ENCODE data around the gene KCNIP4. TPM values are rescaled to one million over a fixed set of nuclear protein-coding genes. Genes with fewer than 3 reads are reported as not detected.

Gene KCNIP4
- total and polyA plus RNA-seq, 10 of the 15 experiments (the other 5 are each of a cell fraction or from before 2014, with no cell fraction given) = 0.03 to 0.23 (median 0.13) TPM; not detected in 7

GRCh38 chr4:21090094-21090666 lies 858.4 kb downstream of the KCNIP4 start:
- Histone ChIP-seq H3K9me3 (replicated peaks; ENCODE audit: control insufficient read depth, insufficient read depth, low read length) (no peaks in the 10 kb centered on the region), H3K4me2 (ENCODE audit: control insufficient read depth, insufficient read depth) (no peak overlapping the region), H3K27me3 (replicated peaks in 1 of 2; ENCODE audit: control insufficient read depth in 2 of 2, insufficient read depth in 2 of 2, low read length in 1 of 2) (no peaks in the 10 kb centered on the region), H3K36me3 (ENCODE audit: control insufficient read depth in 2 of 2, insufficient read depth in 2 of 2, low read length in 1 of 2) (no peaks in the 10 kb centered on the region), H3K79me2 (ENCODE audit: control insufficient read depth, insufficient read depth, low read length) (no peaks in the 10 kb centered on the region), H2AFZ (ENCODE audit: control insufficient read depth, low read depth, low read length) (no peak overlapping the region), H3K4me1 (ENCODE audit: control insufficient read depth, insufficient read depth, low read length) (no peaks in the 10 kb centered on the region), H3K4me3 (no peak overlapping the region), H4K20me1 (ENCODE audit: control insufficient read depth, insufficient read depth) (no peaks in the 10 kb centered on the region), H3K27ac (ENCODE audit: control insufficient read depth, insufficient read depth) (no peak overlapping the region), H3K9ac (ENCODE audit: control insufficient read depth, insufficient read depth, low read length) (no peak overlapping the region)
- no TSS peak for BruUV-seq (replicated peaks)
- SMC1A ChIA-PET (ENCODE audit: uncharacterized antibody, unreplicated experiment) = interaction anchor here (2.4 kb wide), 1 partner anchor 12 kb away, joined by 8 read pairs; no protein-coding TSS in a partner anchor
- peak; percentile 54 for ATAC-seq
- CTCF ChIA-PET = interaction anchor here (1.5 kb wide), 1 partner anchor 12 kb away, joined by 3 read pairs; no protein-coding TSS in a partner anchor
- DNase-seq (ENCODE audit: low read depth, low spot score) = no peak
- POLR2A ChIA-PET = no interaction called here
- 2% methylated on average over 4 of the region's 4 CpGs for WGBS (ENCODE audit: insufficient coverage, insufficient replicate concordance, low lambda C conversion rate, missing lambda C conversion rate)
- RAD21 ChIA-PET (ENCODE audit: unreplicated experiment) = no interaction called here
- in situ Hi-C loops (cut with MboI) = no loop called here
- intact Hi-C loops (cut with micrococcal nuclease; ENCODE audit: unreplicated experiment) = no loop called here
- no peak for FAIRE-seq
- TF ChIP-seq BMI1 (IDR thresholded peaks at IDR 0.05; ENCODE audit: borderline replicate concordance) (no peak), DPF2 (IDR thresholded peaks at IDR 0.05) (0 out of 2 replicates have a peak, but pooled peaks have one; percentile 27), ATF7 (IDR thresholded peaks at IDR 0.05; ENCODE audit: low read depth) (peak; percentile 50; the same call in 1 of the 2 replicates), MTA2 (IDR thresholded peaks at IDR 0.05; ENCODE audit: low read depth) (peak; percentile 56; the same call in 1 of the 2 replicates), NR2F1 (conservative IDR thresholded peaks at IDR 0.05) (0 out of 2 replicates have a peak, but pooled peaks have one; percentile 40), ZBTB4 (CRISPR knock-in tag; IDR thresholded peaks at IDR 0.05) (no peak), CHD2 (IDR thresholded peaks at IDR 0.05; ENCODE audit: borderline replicate concordance, low read depth, low read length) (no peak), EP300 (IDR thresholded peaks at IDR 0.05; ENCODE audit: borderline replicate concordance in 1 of 2, control insufficient read depth in 1 of 2, low read depth in 2 of 2, low read length in 2 of 2) (peak in 1 of 2 experiments; percentile 52; a peak in 2 of 4 replicates), NBN (IDR thresholded peaks at IDR 0.05) (no peak), MEF2B (IDR thresholded peaks at IDR 0.05; ENCODE audit: partially characterized antibody, poor library complexity, severe bottlenecking) (peak; percentile 36), ZSCAN29 (IDR thresholded peaks at IDR 0.05) (no peak)
- TF ChIP-seq, protein P1, sequence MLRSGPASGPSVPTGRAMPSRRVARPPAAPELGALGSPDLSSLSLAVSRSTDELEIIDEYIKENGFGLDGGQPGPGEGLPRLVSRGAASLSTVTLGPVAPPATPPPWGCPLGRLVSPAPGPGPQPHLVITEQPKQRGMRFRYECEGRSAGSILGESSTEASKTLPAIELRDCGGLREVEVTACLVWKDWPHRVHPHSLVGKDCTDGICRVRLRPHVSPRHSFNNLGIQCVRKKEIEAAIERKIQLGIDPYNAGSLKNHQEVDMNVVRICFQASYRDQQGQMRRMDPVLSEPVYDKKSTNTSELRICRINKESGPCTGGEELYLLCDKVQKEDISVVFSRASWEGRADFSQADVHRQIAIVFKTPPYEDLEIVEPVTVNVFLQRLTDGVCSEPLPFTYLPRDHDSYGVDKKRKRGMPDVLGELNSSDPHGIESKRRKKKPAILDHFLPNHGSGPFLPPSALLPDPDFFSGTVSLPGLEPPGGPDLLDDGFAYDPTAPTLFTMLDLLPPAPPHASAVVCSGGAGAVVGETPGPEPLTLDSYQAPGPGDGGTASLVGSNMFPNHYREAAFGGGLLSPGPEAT (IDR thresholded peaks at IDR 0.05; ENCODE audit: low read depth) = 0 out of 2 replicates have a peak, but pooled peaks have one; percentile 57
- TF ChIP-seq, protein P2, sequence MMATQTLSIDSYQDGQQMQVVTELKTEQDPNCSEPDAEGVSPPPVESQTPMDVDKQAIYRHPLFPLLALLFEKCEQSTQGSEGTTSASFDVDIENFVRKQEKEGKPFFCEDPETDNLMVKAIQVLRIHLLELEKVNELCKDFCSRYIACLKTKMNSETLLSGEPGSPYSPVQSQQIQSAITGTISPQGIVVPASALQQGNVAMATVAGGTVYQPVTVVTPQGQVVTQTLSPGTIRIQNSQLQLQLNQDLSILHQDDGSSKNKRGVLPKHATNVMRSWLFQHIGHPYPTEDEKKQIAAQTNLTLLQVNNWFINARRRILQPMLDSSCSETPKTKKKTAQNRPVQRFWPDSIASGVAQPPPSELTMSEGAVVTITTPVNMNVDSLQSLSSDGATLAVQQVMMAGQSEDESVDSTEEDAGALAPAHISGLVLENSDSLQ (IDR thresholded peaks at IDR 0.05) = peak; percentile 63
- TF ChIP-seq, protein P3, sequence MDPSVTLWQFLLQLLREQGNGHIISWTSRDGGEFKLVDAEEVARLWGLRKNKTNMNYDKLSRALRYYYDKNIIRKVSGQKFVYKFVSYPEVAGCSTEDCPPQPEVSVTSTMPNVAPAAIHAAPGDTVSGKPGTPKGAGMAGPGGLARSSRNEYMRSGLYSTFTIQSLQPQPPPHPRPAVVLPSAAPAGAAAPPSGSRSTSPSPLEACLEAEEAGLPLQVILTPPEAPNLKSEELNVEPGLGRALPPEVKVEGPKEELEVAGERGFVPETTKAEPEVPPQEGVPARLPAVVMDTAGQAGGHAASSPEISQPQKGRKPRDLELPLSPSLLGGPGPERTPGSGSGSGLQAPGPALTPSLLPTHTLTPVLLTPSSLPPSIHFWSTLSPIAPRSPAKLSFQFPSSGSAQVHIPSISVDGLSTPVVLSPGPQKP (IDR thresholded peaks at IDR 0.05; ENCODE audit: low read depth, low read length) = no peak

All from GM12878 (cell line).